Measurements from ENCODE around the gene TRPM6.

Gene TRPM6

GRCh38 chr9:74711341-74711740 is 176.4 kb downstream of the TRPM6 start:
- no peak for DNase-seq (ENCODE audit: low spot score)

DNA sequence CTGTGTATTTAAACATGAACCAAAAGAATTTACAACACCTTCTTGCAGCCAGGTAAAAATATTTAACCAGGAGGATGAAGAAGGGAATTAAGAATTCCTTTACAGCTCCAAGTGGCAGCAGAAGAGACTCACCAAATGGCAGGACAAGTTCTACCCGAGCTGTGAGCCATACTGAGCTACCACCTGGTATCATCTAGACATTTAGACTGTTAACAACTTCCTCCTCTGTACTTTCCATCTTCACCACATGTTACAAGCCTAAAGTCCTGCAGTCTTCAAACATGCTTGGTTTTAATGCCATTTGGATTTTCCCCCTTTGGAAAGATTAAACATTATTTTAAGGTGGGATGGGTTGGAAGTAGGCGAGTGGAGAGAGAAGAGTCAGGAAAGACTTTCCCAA is 190.2 kb downstream of the TRPM6 start:
- DNase-seq (ENCODE audit: low spot score) = no peak

- DNase-seq (ENCODE audit: low spot score) = no peak
Measured at GRCh38 chr9:74696520-74696919, 191.2 kb downstream of the TRPM6 start.

GRCh38 chr9:74691058-74691457 is 196.7 kb downstream of the TRPM6 start:
- DNase-seq (ENCODE audit: low spot score) = no peak

DNA sequence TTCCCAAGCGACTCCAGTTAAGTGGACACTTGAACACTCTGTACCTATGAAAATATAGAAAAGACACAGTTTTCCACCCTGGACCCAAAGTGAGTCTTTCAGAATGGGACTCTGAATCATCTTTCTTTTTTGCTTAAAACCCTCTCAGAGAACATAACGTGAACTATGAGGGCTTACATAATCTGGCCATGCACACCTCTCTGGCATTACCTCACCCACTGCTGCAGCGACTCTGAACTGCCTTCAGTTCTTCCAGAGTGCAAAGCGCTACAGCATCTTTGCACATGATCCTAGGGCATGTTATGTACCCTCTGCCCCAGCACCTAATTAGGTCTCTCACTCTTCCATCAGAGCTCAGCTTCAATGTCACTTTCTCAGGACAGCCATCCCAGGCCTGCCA is 204.4 kb downstream of the TRPM6 start:
- no peak for DNase-seq (ENCODE audit: low spot score)

GRCh38 chr9:74681906-74682305 is 205.8 kb downstream of the TRPM6 start:
- DNase-seq (ENCODE audit: low spot score) = no peak

DNA sequence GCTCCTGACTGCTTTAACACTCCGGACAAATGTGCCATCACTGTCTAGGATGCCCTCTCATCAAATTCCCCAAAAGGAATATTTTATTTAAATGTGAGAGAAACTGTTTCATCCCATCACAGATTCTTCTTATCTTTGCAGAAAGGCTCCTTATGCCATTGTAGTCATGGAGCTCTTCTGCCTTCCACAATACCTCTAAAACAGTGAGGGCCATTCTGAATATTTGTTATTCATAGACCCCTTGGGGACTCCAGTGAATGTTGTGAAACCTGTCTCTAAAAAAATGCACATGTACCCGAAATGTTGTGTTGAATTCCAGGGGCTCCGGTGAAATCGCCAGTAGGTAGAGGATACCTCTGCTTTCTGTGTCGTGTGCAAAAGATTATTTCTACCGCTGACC is 213.6 kb downstream of the TRPM6 start:
- DNase-seq (ENCODE audit: low spot score) = no peak

Measured in Ammon's horn (tissue), 1 donor.